HG02938 (cell line): ENCODE results near the gene ATAD3B.
"Not testable (repeated sequence)": the region's sequence is repeated elsewhere in the genome, so short reads cannot be mapped to it uniquely, and the experiment has no call there.

ENCODE experiments used
- ATAC-seq: cut with Tn5 transposase; IDR thresholded peaks from one replicate; pipeline ENCODE4 v1.9.1; 2021; ENCODE audit warnings: mild to moderate bottlenecking, moderate library complexity; ENCODE audit not compliant: unreplicated experiment

ATAD3B gene

GRCh38 chr1:1477206-1477605 lies 5.6 kb downstream of the ATAD3B start:
- no peak for ATAC-seq

- ATAC-seq, result no peak
Observed at GRCh38 chr1:1479547-1480487, 8.3 kb downstream of the ATAD3B start.

DNA sequence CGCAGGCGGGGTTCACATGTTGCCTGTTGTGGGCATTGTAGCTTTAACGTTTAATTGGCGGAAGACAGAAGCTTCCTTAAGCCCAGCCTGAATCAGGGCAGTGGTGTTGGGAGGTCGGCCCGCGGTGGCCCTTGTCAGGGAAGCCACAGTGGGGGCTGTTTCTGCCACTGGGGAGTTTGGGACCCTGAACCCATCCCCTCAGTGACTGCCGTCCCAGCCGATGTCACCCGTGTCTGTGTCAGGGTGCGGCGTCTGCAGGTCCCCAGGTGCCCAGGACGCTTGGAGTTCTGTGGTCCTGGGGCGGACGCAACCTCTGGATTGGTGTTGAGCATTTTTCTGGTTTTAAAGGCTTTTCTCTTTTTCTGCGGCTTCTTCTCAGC lies 8.9 kb downstream of the ATAD3B start:
- ATAC-seq, result not testable (repeated sequence)

- not testable (repeated sequence) for ATAC-seq
Observed at GRCh38 chr1:1481811-1482210, 10.2 kb downstream of the ATAD3B start.

DNA sequence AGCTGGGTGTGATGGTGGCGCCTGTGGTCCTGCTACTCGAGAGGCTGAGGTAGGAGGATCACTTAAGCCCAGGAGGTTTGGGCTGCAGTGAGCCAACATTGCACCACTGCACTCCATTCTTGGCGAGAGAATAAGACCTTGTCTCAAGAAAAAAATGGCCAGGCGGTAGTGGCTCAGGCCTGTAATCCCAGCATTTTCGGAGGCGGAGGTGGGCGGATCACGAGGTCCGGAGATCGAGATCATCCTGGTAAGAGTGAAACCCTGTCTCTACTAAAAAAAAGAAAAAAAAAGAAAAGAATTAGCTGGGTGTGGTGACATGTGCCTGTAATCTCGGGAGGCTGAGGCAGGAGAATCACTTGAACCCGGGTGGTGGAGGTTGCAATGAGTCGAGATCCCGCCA lies 11.3 kb downstream of the ATAD3B start:
- ATAC-seq, result no peak

DNA sequence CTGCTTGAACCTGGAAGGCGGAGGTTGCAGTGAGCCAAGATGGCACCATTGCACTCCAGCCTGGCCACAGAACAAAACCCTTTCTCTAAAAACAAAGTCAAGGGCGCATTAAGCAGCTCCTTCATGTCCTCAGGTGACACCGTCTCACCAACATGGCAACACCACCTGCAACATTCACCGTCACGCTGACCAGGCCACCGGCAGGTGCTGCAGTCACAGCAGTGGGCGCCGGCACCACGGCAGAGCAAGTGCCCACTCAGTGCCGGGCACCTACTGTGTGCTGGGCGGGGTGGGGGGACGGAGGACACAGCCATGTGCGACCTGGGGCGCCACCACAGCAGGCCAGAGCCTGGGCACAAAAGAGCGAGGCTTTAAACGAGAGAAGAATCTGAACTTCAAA lies 12.1 kb downstream of the ATAD3B start:
- no peak for ATAC-seq

- not testable (repeated sequence) for ATAC-seq
Observed at GRCh38 chr1:1484976-1485750, 13.6 kb downstream of the ATAD3B start.

- ATAC-seq, result not testable (repeated sequence)
Observed at GRCh38 chr1:1485755-1486317, 14.3 kb downstream of the ATAD3B start.

DNA sequence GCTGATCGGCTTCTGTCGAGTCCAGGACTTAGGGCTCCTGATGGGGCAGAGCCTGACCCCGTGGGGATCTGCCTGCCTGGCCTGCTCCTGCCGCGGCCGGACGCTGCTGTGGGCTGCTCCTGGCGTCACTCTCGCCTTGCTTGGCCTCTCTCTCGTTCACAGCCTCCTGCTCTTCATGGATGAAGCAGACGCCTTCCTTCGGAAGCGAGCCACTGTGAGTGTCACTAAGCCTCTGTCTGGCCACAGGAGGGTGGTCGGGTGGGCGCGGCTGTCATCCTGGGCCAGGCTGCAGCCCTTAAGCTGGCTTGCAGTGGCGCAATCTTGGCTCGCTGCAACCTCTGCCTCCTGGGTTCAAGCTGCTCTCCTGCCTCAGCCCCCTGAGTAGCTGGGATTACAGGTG lies 16.1 kb downstream of the ATAD3B start:
- no peak for ATAC-seq

- no peak for ATAC-seq
Observed at GRCh38 chr1:1489231-1489630, 17.7 kb downstream of the ATAD3B start.

GRCh38 chr1:1489861-1490260 lies 18.3 kb downstream of the ATAD3B start:
- no peak for ATAC-seq

GRCh38 chr1:1490633-1491230 lies 19.2 kb downstream of the ATAD3B start:
- ATAC-seq, result no peak

GRCh38 chr1:1491601-1492000 lies 20.0 kb downstream of the ATAD3B start:
- no peak for ATAC-seq

DNA sequence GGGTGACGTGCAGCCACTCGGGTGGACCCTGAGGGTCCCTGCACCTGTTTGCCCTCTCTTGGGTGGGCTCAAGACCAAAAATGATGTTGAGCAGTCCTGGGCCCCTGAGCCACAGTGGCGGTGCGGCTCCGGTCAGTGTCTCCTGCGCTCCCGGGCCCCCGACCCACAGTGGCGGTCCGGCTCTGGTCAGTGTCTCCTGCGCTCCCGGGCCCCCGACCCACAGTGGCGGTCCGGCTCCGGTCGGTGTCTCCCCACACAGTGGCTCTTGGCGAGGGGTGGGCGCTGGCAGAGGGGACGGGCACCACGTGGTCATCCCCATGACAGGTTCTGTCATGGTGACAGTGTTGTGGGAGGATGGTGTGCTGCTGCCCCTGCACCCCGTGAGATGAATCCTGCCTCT lies 22.7 kb downstream of the ATAD3B start:
- ATAC-seq, result not testable (repeated sequence)

GRCh38 chr1:1495461-1495975 lies 24.0 kb downstream of the ATAD3B start:
- ATAC-seq, result not testable (repeated sequence)

DNA sequence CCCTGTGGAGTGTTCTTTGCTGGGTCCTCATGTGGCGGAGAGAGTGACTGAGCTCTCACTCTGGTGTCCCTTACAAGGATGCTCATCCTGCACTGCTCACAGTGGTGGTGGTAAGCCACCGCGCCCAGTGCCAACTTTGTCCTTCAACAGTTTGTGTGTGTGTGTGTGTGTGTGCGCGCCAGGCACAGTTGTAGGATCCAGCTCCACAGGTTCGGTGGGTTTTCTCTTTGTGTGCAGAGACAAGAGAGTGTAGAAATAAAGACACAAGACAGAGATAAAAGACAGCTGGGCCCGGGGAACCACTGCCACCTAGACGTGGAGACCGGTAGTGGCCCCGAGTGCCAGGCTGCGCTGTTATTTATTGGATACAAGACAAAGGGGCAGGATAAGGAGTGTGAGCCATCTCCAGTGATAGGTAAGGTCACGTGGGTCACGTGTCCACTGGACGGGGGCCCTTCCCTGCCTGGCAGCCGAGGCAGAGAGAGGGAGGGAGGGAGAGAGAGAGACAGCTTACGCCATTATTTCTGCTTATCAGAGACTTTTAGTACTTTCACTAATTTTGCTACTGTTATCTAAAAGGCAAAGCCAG lies 33.3 kb downstream of the ATAD3B start:
- not testable (repeated sequence) for ATAC-seq

- ATAC-seq, result not testable (repeated sequence)
Observed at GRCh38 chr1:1505366-1505798, 33.8 kb downstream of the ATAD3B start.

GRCh38 chr1:1505801-1506200 lies 34.2 kb downstream of the ATAD3B start:
- not testable (repeated sequence) for ATAC-seq

- ATAC-seq, result no peak
Observed at GRCh38 chr1:1507305-1507704, 35.7 kb downstream of the ATAD3B start.

DNA sequence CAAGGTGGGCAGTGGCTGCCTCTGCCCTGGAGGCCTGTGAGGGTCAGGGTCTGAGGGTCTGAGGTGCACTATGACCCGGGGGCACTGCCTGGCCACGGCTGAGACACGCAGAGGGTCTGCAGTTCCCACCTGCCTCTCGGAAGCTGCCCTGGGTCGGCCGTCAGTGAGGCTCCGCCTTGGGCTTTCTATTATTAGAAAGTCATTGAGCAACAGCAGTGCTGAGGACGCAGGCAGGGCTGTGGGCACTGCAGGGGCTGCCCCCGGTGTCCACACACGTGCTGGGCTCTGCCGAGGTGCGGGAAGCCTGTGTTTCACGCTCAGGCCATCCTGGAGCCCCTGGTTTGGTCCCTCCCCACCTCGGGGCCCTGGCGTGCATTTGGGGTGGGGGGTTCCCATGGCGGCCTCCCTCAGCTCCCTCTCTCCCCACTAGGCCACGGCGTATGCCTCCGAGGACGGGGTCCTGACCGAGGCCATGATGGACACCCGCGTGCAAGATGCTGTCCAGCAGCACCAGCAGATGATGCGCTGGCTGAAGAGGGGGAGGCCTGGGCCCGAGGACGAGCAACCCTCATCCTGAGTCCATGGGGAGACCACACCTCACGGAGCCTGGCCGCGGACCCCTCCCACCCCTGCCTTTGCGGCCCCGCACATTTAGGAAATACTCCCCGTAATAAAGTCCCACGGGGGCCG lies 37.4 kb downstream of the ATAD3B start:
- not testable (repeated sequence) for ATAC-seq
